Endothelial cell of umbilical vein (primary cell): Measurements from ENCODE around the gene SP140. TPM values are rescaled to one million over a fixed set of nuclear protein-coding genes. Genes with fewer than 3 reads are reported as not detected.
A peak's percentile ranks its signal among the peaks of the same experiment; 100 is the strongest.

Experiments used
- BruUV-seq: library from RNA; stranded (reverse); fragments of 400-500 nt; replicated peaks from 2 replicates; lab custom pipeline; 2021; lab: Mats Ljungman, UMichigan
- CTCF ChIA-PET: fragments of 300-600, 350-600 bp; sonication (Branson Sonifier 250); formaldehyde crosslinking; loops from one replicate; lab custom pipeline; 2021; ENCODE audit warnings: antibody characterized with exemption, inconsistent platforms; lab: Charles Lee
- POLR2A ChIA-PET: fragments of 300-600, 350-600 bp; sonication (Branson Sonifier 250); formaldehyde crosslinking; loops from one replicate; lab custom pipeline; 2021; ENCODE audit warnings: antibody characterized with exemption, inconsistent platforms; lab: Charles Lee
- DNase-seq: peaks from one replicate; pipeline ENCODE4 v3.0.0-alpha.2; 2011; ENCODE audit warnings: low read depth, low spot score
- FAIRE-seq: peaks from 2 replicates; lab custom pipeline; 2011; peaks lifted over from hg19 to GRCh38; lab: Jason Lieb, UNC
- H2AFZ ChIP-seq: 2 replicates; pipeline ENCODE4 v1.6.0; 2012; ENCODE audit warnings: low read depth, low read length, control low read depth, inconsistent platforms
- H3K27ac ChIP-seq: 2 replicates; pipeline ENCODE4 v1.5.1; 2011; ENCODE audit warnings: low read depth, mild to moderate bottlenecking, control low read depth, low read length, moderate library complexity; ENCODE audit not compliant: insufficient read depth
- H3K27me3 ChIP-seq, 2 experiments: 2 replicates each; pipeline versions ENCODE4 v1.6.0 to v1.6.1; 2011; ENCODE audit warnings: low read length in 2 of 2, mixed read lengths in 1 of 2; ENCODE audit not compliant: control insufficient read depth in 2 of 2, insufficient read depth in 2 of 2
- H3K36me3 ChIP-seq, 2 experiments: 2 replicates in 1 of 2; 3 replicates in 1 of 2; pipeline ENCODE4 v1.5.1; 2011; ENCODE audit warnings: low read length in 2 of 2, mild to moderate bottlenecking in 1 of 2, moderate library complexity in 1 of 2; ENCODE audit not compliant: control insufficient read depth in 2 of 2, insufficient read depth in 2 of 2; ENCODE audit errors: extremely low read depth in 1 of 2
- H3K4me1 ChIP-seq: 3 replicates; pipeline ENCODE4 v1.5.1; 2011; ENCODE audit warnings: mild to moderate bottlenecking, low read length; ENCODE audit not compliant: control insufficient read depth, insufficient read depth; ENCODE audit errors: extremely low read depth
- H3K4me2 ChIP-seq: 2 replicates; pipeline ENCODE4 v1.6.1; 2011; ENCODE audit warnings: low read length, control low read depth, mixed read lengths; ENCODE audit not compliant: insufficient read depth
- H3K4me3 ChIP-seq, 3 experiments: fragments of 200-600 bp in 1 of 3; sonication (generic), shearing (Covaris generic) in 1 of 3; replicated peaks in 1 of 3; 2 replicates each; pipeline ENCODE4 v1.5.1; 2011 to 2016; ENCODE audit warnings: control low read depth in 3 of 3, low read length in 3 of 3, mild to moderate bottlenecking in 2 of 3, inconsistent platforms in 1 of 3, low read depth in 1 of 3, moderate library complexity in 1 of 3; ENCODE audit not compliant: insufficient read depth in 1 of 3
- H3K79me2 ChIP-seq: 2 replicates; pipeline ENCODE4 v1.6.0; 2012; ENCODE audit warnings: low read length, inconsistent platforms; ENCODE audit not compliant: control insufficient read depth, insufficient read depth
- H3K9ac ChIP-seq: replicated peaks from 2 replicates; pipeline ENCODE3; 2011; ENCODE audit warnings: low read length, control low read depth; ENCODE audit not compliant: insufficient read depth; ENCODE audit errors: extremely low read depth
- H3K9me1 ChIP-seq: replicated peaks from 3 replicates; pipeline ENCODE4 v1.6.0; 2011; ENCODE audit warnings: mild to moderate bottlenecking, low read length; ENCODE audit not compliant: control insufficient read depth, insufficient read depth; ENCODE audit errors: extremely low read depth
- H3K9me3 ChIP-seq: replicated peaks from 2 replicates; pipeline ENCODE4 v1.5.1; 2012; ENCODE audit warnings: low read length, inconsistent platforms; ENCODE audit not compliant: control insufficient read depth, insufficient read depth
- H4K20me1 ChIP-seq: replicated peaks from 2 replicates; pipeline ENCODE3; 2011; ENCODE audit warnings: mild to moderate bottlenecking, low read length; ENCODE audit not compliant: control insufficient read depth, insufficient read depth; ENCODE audit errors: extremely low read depth
- CTCF ChIP-seq, 2 donors: IDR thresholded peaks; 1 replicate in 1 of 2; 2 replicates in 1 of 2; pipeline ENCODE4 v1.5.1; 2011; ENCODE audit warnings: low read length in 2 of 2, mild to moderate bottlenecking in 2 of 2, moderate library complexity in 2 of 2, control low read depth in 1 of 2, inconsistent platforms in 1 of 2, low read depth in 1 of 2; ENCODE audit not compliant: insufficient read depth in 1 of 2; ENCODE audit errors: extremely low read depth in 1 of 2
- MAX ChIP-seq: IDR thresholded peaks from 2 replicates; pipeline ENCODE4 v1.6.1; 2011; ENCODE audit not compliant: insufficient read depth, insufficient read length
- dilution Hi-C: fragments of 300-500 bp; cut with MboI; formaldehyde crosslinking; loops from one replicate; pipeline ENCODE4 v1.15.0; 2019; ENCODE audit warnings: low sequenced_read_pairs; ENCODE audit not compliant: extremely low pct_ligation_motif_present
- intact Hi-C: fragments of 100-400 bp; cut with micrococcal nuclease; formaldehyde crosslinking; loops from one replicate; pipeline ENCODE4 v1.10.0; 2022
- polyA plus RNA-seq, 4 experiments: library from polyadenylated mRNA; depleted of rRNA in 3 of 4; stranded (reverse) in 3 of 4; unstranded in 1 of 4; fragments of >200 nt; gene quantifications; 2 replicates each; pipeline versions ENCODE4 v1.2.1 to v1.2.3, GENCODE V29; 2011 to 2012; ENCODE audit warnings: missing spikeins in 1 of 4
- total RNA-seq: library from RNA; stranded (reverse); gene quantifications from 2 replicates; pipeline ENCODE4 v1.2.3, GENCODE V29; 2021

Gene SP140
- total and polyA plus RNA-seq, 2 donors (not counting 3 experiments of a cell fraction or from before 2014, with no cell fraction given) = not detected

GRCh38 chr2:230322561-230323384 lies 97.2 kb downstream of the SP140 start:
- H3K9me1 ChIP-seq = no peaks in the 10 kb centered on the region
- no peaks in the 10 kb centered on the region for H4K20me1 ChIP-seq
- no peak overlapping the region for H3K9ac ChIP-seq
- H3K36me3 ChIP-seq = no peaks in the 10 kb centered on the region
- H3K4me2 ChIP-seq = no peak overlapping the region
- no peak for DNase-seq
- FAIRE-seq = no peak
- dilution Hi-C loops = no loop called here
- no peaks in the 10 kb centered on the region for H3K27me3 ChIP-seq
- TF ChIP-seq MAX (no peak), CTCF (IDR thresholded peaks at IDR 0.05; ENCODE audit: extremely low read depth in 1 of 2, insufficient read depth in 1 of 2, low read depth in 1 of 2, low read length in 2 of 2) (peak in 1 of 2 donors; percentile 16)
- no peak overlapping the region for H2AFZ ChIP-seq
- H3K27ac ChIP-seq = no peak overlapping the region
- no peak overlapping the region for H3K4me3 ChIP-seq
- ChIA-PET POLR2A (no interaction called here), CTCF (no interaction called here)
- H3K79me2 ChIP-seq = peaks cover 2% of the 10 kb centered on the region
- H3K4me1 ChIP-seq = peaks cover 12% of the 10 kb centered on the region
- intact Hi-C loops = no loop called here
- no TSS peak for BruUV-seq
- H3K9me3 ChIP-seq = no peaks in the 10 kb centered on the region
